ENCODE measurements around the gene SLC22A7. TPM values are rescaled to one million over a fixed set of nuclear protein-coding genes. Genes with fewer than 3 reads are reported as not detected.

SLC22A7 gene
- total RNA-seq, 4 donors from 2014 or later: not detected

DNA sequence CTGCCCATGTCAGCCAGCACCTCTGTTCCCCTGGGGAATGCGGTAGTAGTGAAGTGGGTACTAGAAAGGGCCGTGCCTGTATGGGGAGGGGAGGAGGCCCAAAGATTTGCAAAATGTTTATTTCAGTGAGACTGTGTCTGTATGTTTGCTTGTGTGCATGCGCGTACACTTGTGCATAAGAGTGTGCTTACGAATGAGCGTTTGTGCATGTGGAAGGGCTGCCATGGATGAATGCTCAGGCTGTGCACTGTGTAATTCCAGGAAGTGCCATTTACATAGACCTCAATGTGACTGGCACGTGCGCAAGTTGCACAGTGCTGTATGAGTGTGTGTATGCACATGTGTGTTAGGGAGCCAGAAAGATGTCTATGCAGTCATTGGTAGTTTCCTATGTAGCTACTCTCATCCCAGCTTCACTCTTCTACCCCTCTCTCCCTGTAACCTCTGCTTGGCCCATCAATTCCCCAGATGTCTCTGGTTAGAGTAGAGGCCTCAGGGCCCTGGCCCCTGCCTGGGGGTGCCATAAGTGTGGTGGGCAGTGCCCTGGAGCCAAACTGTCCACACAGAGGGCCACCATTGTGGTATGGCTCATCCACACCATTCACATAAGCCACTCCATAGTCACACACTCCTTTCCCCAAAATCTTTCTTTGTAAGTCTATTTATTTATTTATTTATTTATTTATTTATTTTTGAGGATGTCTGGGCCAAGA is 26.8 kb upstream of the SLC22A7 start:
- H3K4me1 ChIP-seq: peaks cover 0 to 39% (median 15%) of the 10 kb centered on the region in 4 donors
- peak overlapping the region in 1 of 4 donors; percentile 40 for H3K27ac ChIP-seq
- no peak overlapping the region for H3K4me3 ChIP-seq
- peaks cover 0 to 45% of the 10 kb centered on the region in 2 donors for H3K27me3 ChIP-seq
- H3K9me3 ChIP-seq: no peaks in the 10 kb centered on the region
- no peak for DNase-seq (ENCODE audit: low spot score in 2 of 2)
- no peaks in the 10 kb centered on the region for H3K36me3 ChIP-seq
- 88 to 91% methylated on average over 8 of the region's 8 CpGs for WGBS, 2 donors
- TF ChIP-seq EP300 (IDR thresholded peaks at IDR 0.05) (no peak), POLR2A (IDR thresholded peaks at IDR 0.05) (no peak)
- TF ChIP-seq, protein P1, sequence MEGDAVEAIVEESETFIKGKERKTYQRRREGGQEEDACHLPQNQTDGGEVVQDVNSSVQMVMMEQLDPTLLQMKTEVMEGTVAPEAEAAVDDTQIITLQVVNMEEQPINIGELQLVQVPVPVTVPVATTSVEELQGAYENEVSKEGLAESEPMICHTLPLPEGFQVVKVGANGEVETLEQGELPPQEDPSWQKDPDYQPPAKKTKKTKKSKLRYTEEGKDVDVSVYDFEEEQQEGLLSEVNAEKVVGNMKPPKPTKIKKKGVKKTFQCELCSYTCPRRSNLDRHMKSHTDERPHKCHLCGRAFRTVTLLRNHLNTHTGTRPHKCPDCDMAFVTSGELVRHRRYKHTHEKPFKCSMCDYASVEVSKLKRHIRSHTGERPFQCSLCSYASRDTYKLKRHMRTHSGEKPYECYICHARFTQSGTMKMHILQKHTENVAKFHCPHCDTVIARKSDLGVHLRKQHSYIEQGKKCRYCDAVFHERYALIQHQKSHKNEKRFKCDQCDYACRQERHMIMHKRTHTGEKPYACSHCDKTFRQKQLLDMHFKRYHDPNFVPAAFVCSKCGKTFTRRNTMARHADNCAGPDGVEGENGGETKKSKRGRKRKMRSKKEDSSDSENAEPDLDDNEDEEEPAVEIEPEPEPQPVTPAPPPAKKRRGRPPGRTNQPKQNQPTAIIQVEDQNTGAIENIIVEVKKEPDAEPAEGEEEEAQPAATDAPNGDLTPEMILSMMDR (IDR thresholded peaks at IDR 0.05): no peak

DNA sequence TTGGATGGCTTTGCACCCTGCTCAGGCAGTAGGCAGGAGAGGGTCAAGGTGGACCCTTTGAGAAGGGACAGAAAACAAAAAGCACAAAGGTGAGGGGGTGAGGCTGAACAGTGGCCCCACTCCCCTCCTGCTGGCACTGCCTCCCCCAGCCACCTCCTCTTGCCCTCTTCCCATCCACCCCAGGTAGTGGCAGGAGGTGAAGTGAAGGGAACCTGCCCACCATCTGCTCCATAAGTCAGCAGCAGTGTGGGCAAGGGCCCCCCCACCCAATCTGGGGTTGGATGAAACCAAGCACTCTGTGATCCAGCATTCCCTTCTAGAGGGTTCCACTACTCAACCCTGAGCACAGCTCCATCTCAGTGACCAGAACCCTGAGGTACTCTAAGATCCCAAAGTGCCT is 26.1 kb upstream of the SLC22A7 start:
- DNase-seq (ENCODE audit: low spot score in 2 of 2): no peak
- peaks cover 0 to 42% (median 18%) of the 10 kb centered on the region in 4 donors for H3K4me1 ChIP-seq
- H3K9me3 ChIP-seq: no peaks in the 10 kb centered on the region
- TF ChIP-seq EP300 (IDR thresholded peaks at IDR 0.05) (no peak), POLR2A (IDR thresholded peaks at IDR 0.05) (no peak)
- TF ChIP-seq, protein P1 (IDR thresholded peaks at IDR 0.05): no peak
- H3K27ac ChIP-seq: no peak overlapping the region
- no peaks in the 10 kb centered on the region for H3K36me3 ChIP-seq
- no peak overlapping the region for H3K4me3 ChIP-seq
- peaks cover 0 to 51% of the 10 kb centered on the region in 2 donors for H3K27me3 ChIP-seq

DNA sequence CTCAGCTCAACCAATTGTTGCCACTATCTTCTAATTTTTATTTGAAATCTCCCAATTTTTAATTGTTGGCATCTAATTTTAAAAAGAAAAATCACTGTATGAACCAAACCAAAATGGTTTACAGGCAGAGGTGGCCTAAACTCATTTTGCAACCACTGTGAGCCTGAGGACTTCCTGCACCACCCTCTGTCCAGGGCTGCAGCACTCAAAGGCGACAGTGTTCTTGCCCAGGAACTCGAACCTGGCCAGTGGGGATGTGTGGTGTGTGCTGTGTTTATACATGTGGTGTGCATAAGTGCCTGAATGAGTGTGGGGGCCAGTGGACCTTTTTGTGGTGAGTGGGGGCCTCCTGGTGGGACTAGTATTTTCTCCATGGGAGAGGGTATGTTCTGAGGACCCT is 24.4 kb upstream of the SLC22A7 start:
- H3K36me3 ChIP-seq: no peaks in the 10 kb centered on the region
- H3K27me3 ChIP-seq: peaks cover 0 to 58% of the 10 kb centered on the region in 2 donors
- no peak overlapping the region for H3K27ac ChIP-seq
- H3K4me1 ChIP-seq: peaks cover 0 to 36% (median 18%) of the 10 kb centered on the region in 4 donors
- 51 to 65% methylated on average over 2 of the region's 2 CpGs for WGBS, 2 donors
- no peaks in the 10 kb centered on the region for H3K9me3 ChIP-seq
- no peak overlapping the region for H3K4me3 ChIP-seq
- DNase-seq (ENCODE audit: low spot score in 2 of 2): no peak
- no peak for TF ChIP-seq EP300 (IDR thresholded peaks at IDR 0.05)
- TF ChIP-seq, protein P1 (IDR thresholded peaks at IDR 0.05): no peak
- no peak for TF ChIP-seq POLR2A (IDR thresholded peaks at IDR 0.05)

DNA sequence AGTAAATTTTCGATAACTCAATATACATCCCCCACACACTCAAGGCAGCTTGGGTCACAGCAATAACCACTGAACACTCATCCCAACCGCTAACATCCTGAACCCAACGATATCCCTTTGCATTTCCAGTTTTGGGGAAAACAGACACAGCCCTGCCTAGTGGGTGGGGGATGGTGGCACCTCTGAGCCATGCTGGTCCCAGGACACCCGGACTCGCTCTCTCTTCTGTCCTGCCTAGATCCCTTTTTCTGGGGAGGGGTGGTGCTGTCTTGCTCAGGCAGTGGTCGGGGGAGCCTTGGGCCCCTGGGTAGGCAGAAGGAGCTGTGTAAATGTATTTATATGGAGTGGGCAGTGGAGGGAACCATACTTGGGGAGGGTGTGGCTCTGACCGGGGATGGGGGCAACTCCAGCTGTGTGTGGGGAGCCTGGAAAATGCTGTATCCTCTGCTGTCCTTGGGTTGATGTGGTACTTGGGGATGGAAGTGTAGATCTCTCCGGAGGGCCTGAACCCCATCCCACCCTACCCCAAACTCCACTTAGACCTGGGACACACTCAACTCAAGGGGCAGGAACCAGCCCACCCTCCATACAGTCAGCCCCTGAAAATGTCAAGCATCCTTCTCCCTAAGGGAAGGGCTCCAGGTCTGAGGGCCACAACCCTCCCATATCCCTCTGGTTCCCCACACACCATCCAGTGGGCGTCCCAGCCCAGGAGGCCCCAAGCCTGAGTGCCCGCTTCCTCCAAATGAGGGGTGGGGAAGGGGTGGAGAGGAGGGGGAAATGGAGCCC is 23.7 kb upstream of the SLC22A7 start:
- 67 to 73% methylated on average over 10 of the region's 10 CpGs for WGBS, 2 donors
- H3K4me3 ChIP-seq: peak overlapping the region in 2 of 4 donors; percentile 47 to 51
- no peaks in the 10 kb centered on the region for H3K36me3 ChIP-seq
- no peak overlapping the region for H3K27ac ChIP-seq
- H3K9me3 ChIP-seq: no peaks in the 10 kb centered on the region
- H3K4me1 ChIP-seq: peaks cover 0 to 30% (median 15%) of the 10 kb centered on the region in 4 donors
- peaks cover 0 to 56% of the 10 kb centered on the region in 2 donors for H3K27me3 ChIP-seq
- TF ChIP-seq EP300 (IDR thresholded peaks at IDR 0.05): no peak
- TF ChIP-seq POLR2A (IDR thresholded peaks at IDR 0.05): no peak
- TF ChIP-seq, protein P1 (IDR thresholded peaks at IDR 0.05): no peak
- DNase-seq (ENCODE audit: low spot score in 2 of 2): no peak

Data from tibial nerve (tissue), 4 donors.